DND-41 (cell line): ENCODE results near the gene CEMIP.

Experiments used
- EZH2 ChIP-seq: IDR thresholded peaks from 3 replicates; pipeline ENCODE4 v1.6.1; 2012; ENCODE audit warnings: borderline replicate concordance, low read depth, mild to moderate bottlenecking, moderate library complexity, low read length, inconsistent platforms; ENCODE audit not compliant: severe bottlenecking
- TF ChIP-seq, protein P1 (sequence below): IDR thresholded peaks from 2 replicates; pipeline ENCODE4 v1.5.1; 2012; ENCODE audit warnings: borderline replicate concordance, low read length, moderate library complexity, mild to moderate bottlenecking; ENCODE audit not compliant: poor library complexity, severe bottlenecking; ENCODE audit errors: extremely low read depth

DNA sequence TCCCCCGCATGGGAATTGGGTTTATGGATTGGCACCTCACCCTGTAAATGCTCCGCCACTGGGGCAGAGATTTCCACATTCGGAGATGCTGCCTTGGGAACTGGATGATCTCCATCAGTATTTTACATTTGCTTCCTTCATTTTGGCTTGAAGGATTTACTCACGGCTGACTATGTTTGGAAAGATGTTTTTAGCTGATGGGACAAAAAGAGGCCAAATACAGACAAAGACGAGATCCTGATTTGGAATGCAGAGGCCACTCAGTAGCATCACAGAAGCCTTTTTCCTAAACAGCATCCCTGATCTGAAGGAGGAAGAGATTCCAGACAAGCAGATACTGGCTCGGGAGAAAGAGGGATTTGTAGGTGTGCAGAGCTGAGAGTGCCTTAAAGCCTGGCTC is 133.5 kb downstream of the CEMIP start:
- TF ChIP-seq, protein P1, sequence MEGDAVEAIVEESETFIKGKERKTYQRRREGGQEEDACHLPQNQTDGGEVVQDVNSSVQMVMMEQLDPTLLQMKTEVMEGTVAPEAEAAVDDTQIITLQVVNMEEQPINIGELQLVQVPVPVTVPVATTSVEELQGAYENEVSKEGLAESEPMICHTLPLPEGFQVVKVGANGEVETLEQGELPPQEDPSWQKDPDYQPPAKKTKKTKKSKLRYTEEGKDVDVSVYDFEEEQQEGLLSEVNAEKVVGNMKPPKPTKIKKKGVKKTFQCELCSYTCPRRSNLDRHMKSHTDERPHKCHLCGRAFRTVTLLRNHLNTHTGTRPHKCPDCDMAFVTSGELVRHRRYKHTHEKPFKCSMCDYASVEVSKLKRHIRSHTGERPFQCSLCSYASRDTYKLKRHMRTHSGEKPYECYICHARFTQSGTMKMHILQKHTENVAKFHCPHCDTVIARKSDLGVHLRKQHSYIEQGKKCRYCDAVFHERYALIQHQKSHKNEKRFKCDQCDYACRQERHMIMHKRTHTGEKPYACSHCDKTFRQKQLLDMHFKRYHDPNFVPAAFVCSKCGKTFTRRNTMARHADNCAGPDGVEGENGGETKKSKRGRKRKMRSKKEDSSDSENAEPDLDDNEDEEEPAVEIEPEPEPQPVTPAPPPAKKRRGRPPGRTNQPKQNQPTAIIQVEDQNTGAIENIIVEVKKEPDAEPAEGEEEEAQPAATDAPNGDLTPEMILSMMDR: no peak
- TF ChIP-seq EZH2: no peak
